ENCODE measurements around the gene KCNQ4. TPM values are rescaled to one million over a fixed set of nuclear protein-coding genes. Genes with fewer than 3 reads are reported as not detected.

KCNQ4 gene
- polyA plus RNA-seq, 3 donors, result 0.13 TPM; not detected in 2

DNA sequence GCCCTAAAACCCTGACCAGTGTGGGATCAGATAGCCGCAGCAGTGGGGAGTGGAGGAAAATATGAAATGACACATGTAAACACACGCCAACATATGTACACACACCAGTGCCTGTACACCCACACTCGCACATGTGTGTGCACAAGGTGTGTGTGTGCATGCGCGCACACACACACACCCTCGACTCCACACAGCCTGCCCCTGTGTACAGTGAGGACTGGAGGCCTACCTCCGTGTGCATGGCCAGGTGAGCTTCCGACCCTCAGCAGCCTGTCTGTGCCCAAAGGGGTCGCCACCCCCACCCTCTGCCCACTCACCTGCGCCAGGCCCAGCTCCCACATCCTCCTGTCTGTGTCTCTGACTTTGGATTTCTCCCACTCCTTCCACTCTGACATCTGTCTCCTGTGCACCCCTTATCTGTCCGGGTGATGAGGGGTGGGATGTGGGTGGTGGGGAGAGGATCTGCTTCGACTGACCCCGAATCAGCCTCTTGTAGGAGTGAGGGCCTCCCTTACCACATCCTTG is 46.9 kb downstream of the KCNQ4 start:
- no peaks in the 10 kb centered on the region for H3K36me3 ChIP-seq (replicated peaks in 1 of 2; ENCODE audit: control insufficient read depth in 1 of 2, insufficient read depth in 2 of 2, low read length in 2 of 2)
- H3K9me3 ChIP-seq (replicated peaks in 1 of 2; ENCODE audit: control insufficient read depth in 1 of 2, insufficient read depth in 1 of 2, low read length in 2 of 2), result no peaks in the 10 kb centered on the region
- no peak overlapping the region for H2AFZ ChIP-seq (ENCODE audit: insufficient read depth, low read depth, low read length, poor library complexity, severe bottlenecking)
- Mint-ChIP-seq H3K27me3 (ENCODE audit: low read depth in 3 of 3) (peaks cover 0 to 6% (median 2%) of the 10 kb centered on the region in 3 donors), H3K4me3 (no peak overlapping the region), H3K27ac (no peak overlapping the region), H3K9me3 (no peaks in the 10 kb centered on the region), H3K36me3 (no peaks in the 10 kb centered on the region), H3K4me1 (peaks cover 11% of the 10 kb centered on the region)
- no peak overlapping the region for H3K9ac ChIP-seq (ENCODE audit: insufficient read depth, low read length, poor library complexity, severe bottlenecking)
- H3K4me1 ChIP-seq (ENCODE audit: control insufficient read depth in 1 of 2, insufficient read depth in 2 of 2, low read length in 2 of 2), result peaks cover 8 to 9% of the 10 kb centered on the region in 2 donors
- H4K20me1 ChIP-seq (ENCODE audit: insufficient read depth, low read length), result no peaks in the 10 kb centered on the region
- H3K27me3 ChIP-seq (ENCODE audit: control insufficient read depth in 2 of 2, insufficient read depth in 2 of 2, low read length in 2 of 2), result no peaks in the 10 kb centered on the region
- no peak overlapping the region for H3K4me3 ChIP-seq (replicated peaks in 1 of 3; ENCODE audit: low read depth in 2 of 3, low read length in 3 of 3)
- intact Hi-C loops (cut with micrococcal nuclease), result no loop called here
- WGBS (ENCODE audit: insufficient coverage), result 89% methylated on average over 3 of the region's 13 CpGs
- DNase-seq, result no peak
- no peaks in the 10 kb centered on the region for H3K79me2 ChIP-seq (ENCODE audit: insufficient read depth, low read length)
- no peak for TF ChIP-seq CTCF (IDR thresholded peaks at IDR 0.05)
- H3K27ac ChIP-seq (ENCODE audit: low read depth in 1 of 2, low read length in 2 of 2), result no peak overlapping the region
- no peak overlapping the region for H3K4me2 ChIP-seq (replicated peaks; ENCODE audit: extremely low read depth, low read length, poor library complexity, severe bottlenecking)

DNA sequence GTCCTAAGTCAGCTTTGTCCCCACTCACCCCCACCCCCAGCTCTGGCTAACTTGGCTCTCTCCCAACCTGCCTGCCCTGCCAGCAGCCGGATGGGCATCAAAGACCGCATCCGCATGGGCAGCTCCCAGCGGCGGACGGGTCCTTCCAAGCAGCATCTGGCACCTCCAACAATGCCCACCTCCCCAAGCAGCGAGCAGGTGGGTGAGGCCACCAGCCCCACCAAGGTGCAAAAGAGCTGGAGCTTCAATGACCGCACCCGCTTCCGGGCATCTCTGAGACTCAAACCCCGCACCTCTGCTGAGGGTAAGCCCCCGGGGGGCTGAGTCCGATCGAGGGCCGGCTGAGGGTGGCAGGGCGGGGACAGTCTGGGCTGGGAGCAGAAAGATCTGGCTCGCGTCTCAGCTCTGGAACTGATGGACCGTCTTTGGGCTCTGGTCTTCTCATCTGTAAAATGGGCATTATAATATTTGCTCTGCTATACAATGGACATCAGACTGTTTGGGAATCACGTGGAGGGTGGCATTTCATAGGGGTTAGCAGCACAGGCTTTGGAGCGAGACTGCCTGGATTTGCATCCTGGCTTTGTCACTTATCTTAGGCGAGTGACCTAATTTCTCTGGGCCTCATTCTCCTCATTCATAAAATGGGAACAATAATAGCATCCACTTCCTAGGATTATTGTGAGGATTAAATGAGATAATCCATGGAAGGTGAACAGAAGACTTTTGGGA is 47.6 kb downstream of the KCNQ4 start:
- Histone ChIP-seq H4K20me1 (ENCODE audit: insufficient read depth, low read length) (no peaks in the 10 kb centered on the region), H3K79me2 (ENCODE audit: insufficient read depth, low read length) (no peaks in the 10 kb centered on the region), H3K4me1 (ENCODE audit: control insufficient read depth in 1 of 2, insufficient read depth in 2 of 2, low read length in 2 of 2) (peaks cover 1 to 2% of the 10 kb centered on the region in 2 donors), H3K4me2 (replicated peaks; ENCODE audit: extremely low read depth, low read length, poor library complexity, severe bottlenecking) (no peak overlapping the region), H3K9me3 (replicated peaks in 1 of 2; ENCODE audit: control insufficient read depth in 1 of 2, insufficient read depth in 1 of 2, low read length in 2 of 2) (no peaks in the 10 kb centered on the region), H3K27me3 (ENCODE audit: control insufficient read depth in 2 of 2, insufficient read depth in 2 of 2, low read length in 2 of 2) (no peaks in the 10 kb centered on the region), H3K4me3 (replicated peaks in 1 of 3; ENCODE audit: low read depth in 2 of 3, low read length in 3 of 3) (no peak overlapping the region), H3K9ac (ENCODE audit: insufficient read depth, low read length, poor library complexity, severe bottlenecking) (no peak overlapping the region), H3K27ac (ENCODE audit: low read depth in 1 of 2, low read length in 2 of 2) (no peak overlapping the region), H2AFZ (ENCODE audit: insufficient read depth, low read depth, low read length, poor library complexity, severe bottlenecking) (no peak overlapping the region), H3K36me3 (replicated peaks in 1 of 2; ENCODE audit: control insufficient read depth in 1 of 2, insufficient read depth in 2 of 2, low read length in 2 of 2) (no peaks in the 10 kb centered on the region)
- Mint-ChIP-seq H3K36me3 (no peaks in the 10 kb centered on the region), H3K4me3 (no peak overlapping the region), H3K27ac (no peak overlapping the region), H3K27me3 (ENCODE audit: low read depth in 3 of 3) (peaks cover 0 to 6% (median 2%) of the 10 kb centered on the region in 3 donors), H3K4me1 (peaks cover 4% of the 10 kb centered on the region), H3K9me3 (no peaks in the 10 kb centered on the region)
- TF ChIP-seq CTCF (IDR thresholded peaks at IDR 0.05), result no peak
- 98% methylated on average over 18 of the region's 22 CpGs for WGBS (ENCODE audit: insufficient coverage)
- intact Hi-C loops (cut with micrococcal nuclease), result no loop called here
- DNase-seq, result no peak

All from CD14-positive monocyte (primary cell).